Neuron (in vitro differentiated cells): ENCODE results near the gene TBC1D5.
"Not testable (repeated sequence)": the region's sequence is repeated elsewhere in the genome, so short reads cannot be mapped to it uniquely, and the experiment has no call there.

Experiments used
- H2AFZ ChIP-seq: one replicate; pipeline ENCODE4 v1.6.1; 2013; ENCODE audit warnings: low read depth, mild to moderate bottlenecking, inconsistent platforms, low read length, moderate library complexity
- H3K27me3 ChIP-seq: one replicate; pipeline ENCODE4 v1.6.1; 2013; ENCODE audit warnings: low read length; ENCODE audit not compliant: insufficient read depth
- H3K36me3 ChIP-seq: one replicate; pipeline ENCODE4 v1.6.1; 2013; ENCODE audit warnings: low read length; ENCODE audit not compliant: insufficient read depth
- H3K4me1 ChIP-seq: one replicate; pipeline ENCODE4 v1.6.1; 2013; ENCODE audit warnings: low read length; ENCODE audit not compliant: insufficient read depth
- H3K4me3 ChIP-seq: 2 replicates; pipeline ENCODE4 v1.5.1; 2013; ENCODE audit warnings: mild to moderate bottlenecking, low read length, moderate library complexity
- H3K9me3 ChIP-seq: one replicate; pipeline ENCODE4 v1.6.1; 2013; ENCODE audit warnings: low read length

TBC1D5 gene

GRCh38 chr3:17133632-17134545, 608.5 kb downstream of the TBC1D5 start:
- no peaks in the 10 kb centered on the region for H3K9me3 ChIP-seq
- no peaks in the 10 kb centered on the region for H3K4me1 ChIP-seq
- H2AFZ ChIP-seq = no peak overlapping the region
- no peaks in the 10 kb centered on the region for H3K36me3 ChIP-seq
- H3K4me3 ChIP-seq = no peak overlapping the region
- no peaks in the 10 kb centered on the region for H3K27me3 ChIP-seq

- H3K9me3 ChIP-seq = peaks cover 3% of the 10 kb centered on the region
- no peaks in the 10 kb centered on the region for H3K27me3 ChIP-seq
- no peak overlapping the region for H3K4me3 ChIP-seq
- no peaks in the 10 kb centered on the region for H3K4me1 ChIP-seq
- no peaks in the 10 kb centered on the region for H3K36me3 ChIP-seq
- H2AFZ ChIP-seq = no peak overlapping the region
These were observed 609.9 kb downstream of the TBC1D5 start for GRCh38 chr3:17132286-17133115.

- Histone ChIP-seq H3K27me3 (no peaks in the 10 kb centered on the region), H3K36me3 (no peaks in the 10 kb centered on the region), H3K9me3 (peaks cover 3% of the 10 kb centered on the region), H3K4me3 (no peak overlapping the region), H3K4me1 (no peaks in the 10 kb centered on the region), H2AFZ (no peak overlapping the region)
These were observed 611.5 kb downstream of the TBC1D5 start for GRCh38 chr3:17130956-17131355.

- H3K4me1 ChIP-seq = no peaks in the 10 kb centered on the region
- H3K4me3 ChIP-seq = no peak overlapping the region
- no peaks in the 10 kb centered on the region for H3K27me3 ChIP-seq
- peaks cover 3% of the 10 kb centered on the region for H3K9me3 ChIP-seq
- no peaks in the 10 kb centered on the region for H3K36me3 ChIP-seq
- H2AFZ ChIP-seq = no peak overlapping the region
These were observed 612.9 kb downstream of the TBC1D5 start for GRCh38 chr3:17129556-17129955.

GRCh38 chr3:17128671-17129070, 613.8 kb downstream of the TBC1D5 start:
- H3K36me3 ChIP-seq, H3K9me3 ChIP-seq: not testable (repeated sequence)

GRCh38 chr3:17125738-17126442, 616.5 kb downstream of the TBC1D5 start:
- Histone ChIP-seq H3K4me3 (no peak overlapping the region), H2AFZ (no peak overlapping the region), H3K27me3 (no peaks in the 10 kb centered on the region), H3K4me1 (no peaks in the 10 kb centered on the region), H3K9me3 (peaks cover 3% of the 10 kb centered on the region), H3K36me3 (no peaks in the 10 kb centered on the region)

More at GRCh38 chr3:17128671-17129070, 613.8 kb downstream of the TBC1D5 start:
- H3K4me3 ChIP-seq, H2AFZ ChIP-seq, H3K27me3 ChIP-seq, H3K4me1 ChIP-seq: not testable (repeated sequence)

GRCh38 chr3:17122758-17123157, 619.7 kb downstream of the TBC1D5 start:
- H3K27me3 ChIP-seq = no peaks in the 10 kb centered on the region
- no peak overlapping the region for H2AFZ ChIP-seq
- H3K36me3 ChIP-seq = no peaks in the 10 kb centered on the region
- H3K9me3 ChIP-seq = no peaks in the 10 kb centered on the region
- H3K4me3 ChIP-seq = no peak overlapping the region
- no peaks in the 10 kb centered on the region for H3K4me1 ChIP-seq

GRCh38 chr3:17121336-17121735, 621.1 kb downstream of the TBC1D5 start:
- Histone ChIP-seq H3K27me3 (no peaks in the 10 kb centered on the region), H3K9me3 (no peaks in the 10 kb centered on the region), H3K4me3 (no peak overlapping the region), H2AFZ (no peak overlapping the region), H3K4me1 (no peaks in the 10 kb centered on the region), H3K36me3 (no peaks in the 10 kb centered on the region)

GRCh38 chr3:17120115-17120514, 622.3 kb downstream of the TBC1D5 start:
- no peak overlapping the region for H3K4me3 ChIP-seq

GRCh38 chr3:17119201-17120072, 623.0 kb downstream of the TBC1D5 start:
- H2AFZ ChIP-seq = no peak overlapping the region
- H3K4me3 ChIP-seq = no peak overlapping the region
- H3K9me3 ChIP-seq = no peaks in the 10 kb centered on the region
- H3K36me3 ChIP-seq = no peaks in the 10 kb centered on the region
- H3K4me1 ChIP-seq = no peaks in the 10 kb centered on the region
- no peaks in the 10 kb centered on the region for H3K27me3 ChIP-seq

More at GRCh38 chr3:17120115-17120514, 622.3 kb downstream of the TBC1D5 start:
- Histone ChIP-seq H2AFZ (no peak overlapping the region), H3K4me1 (no peaks in the 10 kb centered on the region), H3K27me3 (no peaks in the 10 kb centered on the region), H3K36me3 (no peaks in the 10 kb centered on the region), H3K9me3 (no peaks in the 10 kb centered on the region)

GRCh38 chr3:17118771-17119170, 623.7 kb downstream of the TBC1D5 start:
- no peak overlapping the region for H3K4me3 ChIP-seq
- H3K36me3 ChIP-seq = no peaks in the 10 kb centered on the region
- no peaks in the 10 kb centered on the region for H3K4me1 ChIP-seq
- H2AFZ ChIP-seq = no peak overlapping the region
- no peaks in the 10 kb centered on the region for H3K27me3 ChIP-seq
- H3K9me3 ChIP-seq = no peaks in the 10 kb centered on the region

- H2AFZ ChIP-seq = no peak overlapping the region
- H3K36me3 ChIP-seq = no peaks in the 10 kb centered on the region
- H3K9me3 ChIP-seq = no peaks in the 10 kb centered on the region
- no peak overlapping the region for H3K4me3 ChIP-seq
- no peaks in the 10 kb centered on the region for H3K27me3 ChIP-seq
- no peaks in the 10 kb centered on the region for H3K4me1 ChIP-seq
These were observed 626.3 kb downstream of the TBC1D5 start for GRCh38 chr3:17116007-17116600.
